ENCODE measurements around the gene DICER1. TPM values are rescaled to one million over a fixed set of nuclear protein-coding genes. Genes with fewer than 3 reads are reported as not detected.

The DICER1 gene
- total RNA-seq, 4 donors from 2014 or later: 43.9 to 72.2 (median 58.4) TPM

DNA sequence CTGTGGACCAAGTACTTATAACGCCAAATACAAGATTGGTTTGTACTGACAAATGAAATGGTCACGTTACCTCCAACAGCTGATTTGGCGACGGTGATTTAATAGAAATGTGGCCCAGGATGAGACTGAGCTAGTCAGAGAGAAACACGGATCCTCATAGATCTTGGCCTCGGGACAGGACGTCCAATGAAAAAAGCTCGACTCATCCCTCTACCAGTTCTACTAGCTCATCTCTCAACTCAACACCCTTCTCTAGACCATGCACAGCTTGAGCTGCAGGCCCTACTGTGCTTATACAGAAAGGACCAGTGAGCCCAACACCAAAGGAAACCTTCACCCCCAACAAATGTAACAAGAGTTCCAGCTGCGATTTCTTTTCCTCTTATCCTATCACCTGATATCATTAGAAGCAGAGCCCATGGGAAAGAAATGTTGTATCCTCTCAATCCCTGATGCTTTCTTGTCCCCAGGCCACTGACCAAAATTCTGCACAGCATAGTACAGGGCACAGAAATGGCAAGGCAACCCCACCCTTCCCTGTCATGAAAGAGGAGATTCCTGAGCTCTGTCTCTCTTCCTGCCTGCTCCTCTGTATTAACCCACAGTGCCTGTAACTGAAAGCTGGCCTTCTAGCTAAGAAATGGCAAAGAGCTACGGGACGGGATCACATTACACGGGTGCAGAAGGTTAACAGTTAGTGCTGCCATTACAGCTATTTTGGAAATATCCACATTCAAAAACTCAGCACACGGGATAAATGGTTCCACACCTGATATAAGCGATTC is 39.2 kb downstream of the DICER1 start:
- Histone ChIP-seq H3K27me3 (no peaks in the 10 kb centered on the region), H3K4me1 (peaks cover 0 to 5% (median 2%) of the 10 kb centered on the region in 4 donors), H3K9me3 (no peaks in the 10 kb centered on the region), H3K27ac (replicated peaks in 1 of 4) (no peak overlapping the region), H3K4me3 (no peak overlapping the region), H3K36me3 (peaks cover 4 to 65% (median 40%) of the 10 kb centered on the region in 4 donors)
- TF ChIP-seq EP300 (IDR thresholded peaks at IDR 0.05) (no peak), CTCF (IDR thresholded peaks at IDR 0.05) (no peak), POLR2A (IDR thresholded peaks at IDR 0.05; ENCODE audit: low read depth) (no peak), POLR2AphosphoS5 (IDR thresholded peaks at IDR 0.05) (no peak)
- 91% methylated on average over 14 of the region's 14 CpGs for WGBS
- no peak for DNase-seq (ENCODE audit: extremely low spot score)
- intact Hi-C loops (cut with DNase I): no loop called here

DNA sequence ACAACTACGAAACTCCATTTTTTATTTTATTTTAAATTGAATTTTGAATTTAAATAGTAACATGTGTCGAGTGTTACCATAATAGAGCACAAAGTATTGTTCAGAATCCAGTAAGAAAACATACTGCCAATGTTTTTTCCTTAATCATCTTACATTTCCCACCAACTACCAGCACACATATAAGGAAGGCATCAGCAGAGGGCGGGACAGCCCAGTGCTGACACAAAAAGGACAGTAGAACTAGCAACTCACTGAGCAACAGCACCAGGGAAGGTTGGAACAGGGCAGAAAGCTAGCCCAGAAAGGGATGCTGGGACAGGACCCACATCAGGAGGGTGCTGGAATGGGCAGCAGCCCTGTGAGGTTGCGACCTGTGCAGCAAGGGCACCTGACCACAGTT is 43.9 kb downstream of the DICER1 start:
- intact Hi-C loops (cut with DNase I): no loop called here
- WGBS: 93% methylated on average over 4 of the region's 4 CpGs

GRCh38 chr14:95111507-95112164 is 45.7 kb downstream of the DICER1 start:
- Histone ChIP-seq H3K4me3 (no peak overlapping the region), H3K36me3 (peaks cover 40 to 97% (median 83%) of the 10 kb centered on the region in 4 donors), H3K27ac (replicated peaks in 1 of 4) (no peak overlapping the region)

More for the DNA sequence above, 43.9 kb downstream of the DICER1 start:
- no peak overlapping the region for H3K27ac ChIP-seq (replicated peaks in 1 of 4)
- peaks cover 24 to 88% (median 71%) of the 10 kb centered on the region in 4 donors for H3K36me3 ChIP-seq
- H3K9me3 ChIP-seq: no peaks in the 10 kb centered on the region
- no peaks in the 10 kb centered on the region for H3K4me1 ChIP-seq
- no peaks in the 10 kb centered on the region for H3K27me3 ChIP-seq
- TF ChIP-seq POLR2A (IDR thresholded peaks at IDR 0.05; ENCODE audit: low read depth) (no peak), EP300 (IDR thresholded peaks at IDR 0.05) (no peak), CTCF (IDR thresholded peaks at IDR 0.05) (no peak), POLR2AphosphoS5 (IDR thresholded peaks at IDR 0.05) (no peak)
- DNase-seq (ENCODE audit: extremely low spot score): no peak
- no peak overlapping the region for H3K4me3 ChIP-seq

GRCh38 chr14:95110178-95110577 is 47.2 kb downstream of the DICER1 start:
- intact Hi-C loops (cut with DNase I): no loop called here
- TF ChIP-seq CTCF (IDR thresholded peaks at IDR 0.05) (no peak), POLR2AphosphoS5 (IDR thresholded peaks at IDR 0.05) (no peak), EP300 (IDR thresholded peaks at IDR 0.05) (no peak), POLR2A (IDR thresholded peaks at IDR 0.05; ENCODE audit: low read depth) (no peak)
- Histone ChIP-seq H3K4me3 (no peak overlapping the region), H3K4me1 (no peaks in the 10 kb centered on the region), H3K27ac (replicated peaks in 1 of 4) (no peak overlapping the region), H3K36me3 (peaks cover 47 to 95% (median 80%) of the 10 kb centered on the region in 4 donors), H3K27me3 (no peaks in the 10 kb centered on the region), H3K9me3 (no peaks in the 10 kb centered on the region)
- no peak for DNase-seq (ENCODE audit: extremely low spot score)
- WGBS: 94% methylated on average over 8 of the region's 8 CpGs

More at GRCh38 chr14:95111507-95112164, 45.7 kb downstream of the DICER1 start:
- WGBS: 99% methylated on average over 2 of the region's 2 CpGs
- intact Hi-C loops (cut with DNase I): no loop called here
- no peak for DNase-seq (ENCODE audit: extremely low spot score)
- TF ChIP-seq POLR2A (IDR thresholded peaks at IDR 0.05; ENCODE audit: low read depth) (no peak), EP300 (IDR thresholded peaks at IDR 0.05) (no peak), POLR2AphosphoS5 (IDR thresholded peaks at IDR 0.05) (no peak), CTCF (IDR thresholded peaks at IDR 0.05) (no peak)
- Histone ChIP-seq H3K4me1 (no peaks in the 10 kb centered on the region), H3K9me3 (no peaks in the 10 kb centered on the region), H3K27me3 (no peaks in the 10 kb centered on the region)

Data from esophagus muscularis mucosa (tissue), 4 donors.